DND-41 (cell line): ENCODE data around the gene CASQ2.

ENCODE experiments used
- CTCF ChIP-seq: IDR thresholded peaks from 2 replicates; pipeline ENCODE4 v1.5.1; 2012; ENCODE audit warnings: borderline replicate concordance, low read length, moderate library complexity, mild to moderate bottlenecking; ENCODE audit not compliant: poor library complexity, severe bottlenecking; ENCODE audit errors: extremely low read depth
- EZH2 ChIP-seq: IDR thresholded peaks from 3 replicates; pipeline ENCODE4 v1.6.1; 2012; ENCODE audit warnings: borderline replicate concordance, low read depth, mild to moderate bottlenecking, moderate library complexity, low read length, inconsistent platforms; ENCODE audit not compliant: severe bottlenecking

- TF ChIP-seq CTCF, result no peak
- TF ChIP-seq EZH2, result no peak
Measured at GRCh38 chr1:115678141-115678540, 90.4 kb downstream of the CASQ2 start.
